Astrocyte (in vitro differentiated cells and primary cell): ENCODE data around the gene XPO1. TPM values are rescaled to one million over a fixed set of nuclear protein-coding genes. Genes with fewer than 3 reads are reported as not detected.
"Not testable (repeated sequence)": the region's sequence is repeated elsewhere in the genome, so short reads cannot be mapped to it uniquely, and the experiment has no call there.

Source experiments
- DNase-seq: peaks from one replicate; pipeline ENCODE4 v3.0.0-alpha.2; 2010; ENCODE audit warnings: low read depth
- FAIRE-seq: peaks from 2 replicates; lab custom pipeline; 2011; peaks lifted over from hg19 to GRCh38; lab: Jason Lieb, UNC
- H2AFZ ChIP-seq: 2 replicates; pipeline ENCODE4 v1.6.0; 2012; ENCODE audit warnings: low read depth, low read length, inconsistent platforms
- H3K27ac ChIP-seq: 2 replicates; pipeline ENCODE4 v1.5.1; 2011; ENCODE audit warnings: low read depth, low read length, inconsistent platforms
- H3K27me3 ChIP-seq: 2 replicates; pipeline ENCODE4 v1.6.0; 2011; ENCODE audit warnings: low read length, inconsistent platforms; ENCODE audit not compliant: insufficient read depth
- H3K36me3 ChIP-seq: 2 replicates; pipeline ENCODE4 v1.5.1; 2011; ENCODE audit warnings: low read length, inconsistent platforms; ENCODE audit not compliant: insufficient read depth
- H3K4me1 ChIP-seq: 2 replicates; pipeline ENCODE4 v1.5.1; 2011; ENCODE audit warnings: low read length, inconsistent platforms; ENCODE audit not compliant: insufficient read depth
- H3K4me2 ChIP-seq: 2 replicates; pipeline ENCODE4 v1.6.0; 2012; ENCODE audit warnings: low read length, inconsistent platforms
- H3K4me3 ChIP-seq: 2 replicates; pipeline ENCODE4 v1.5.1; 2011; ENCODE audit warnings: low read depth, mild to moderate bottlenecking, low read length, inconsistent platforms; ENCODE audit not compliant: insufficient read depth
- H3K79me2 ChIP-seq: 2 replicates; pipeline ENCODE4 v1.6.0; 2012; ENCODE audit warnings: mild to moderate bottlenecking, low read length, inconsistent platforms; ENCODE audit not compliant: insufficient read depth
- H3K9ac ChIP-seq: 2 replicates; pipeline ENCODE4 v1.6.0; 2012; ENCODE audit warnings: mild to moderate bottlenecking, low read length, inconsistent platforms
- H3K9me3 ChIP-seq: 2 replicates; pipeline ENCODE4 v1.5.1; 2012; ENCODE audit warnings: low read depth, mild to moderate bottlenecking, low read length, inconsistent platforms; ENCODE audit not compliant: insufficient read depth
- H4K20me1 ChIP-seq: 2 replicates; pipeline ENCODE4 v1.6.0; 2012; ENCODE audit warnings: low read length, inconsistent platforms; ENCODE audit not compliant: insufficient read depth
- H3K27ac Mint-ChIP-seq: one replicate; pipeline ENCODE4 v1.8.0; 2021; ENCODE audit warnings: mild to moderate bottlenecking, mixed read lengths; ENCODE audit not compliant: unreplicated experiment
- H3K27me3 Mint-ChIP-seq: one replicate; pipeline ENCODE4 v1.8.0; 2021; ENCODE audit warnings: low read depth, mixed read lengths; ENCODE audit not compliant: unreplicated experiment
- H3K36me3 Mint-ChIP-seq: one replicate; pipeline ENCODE4 v1.8.0; 2021; ENCODE audit warnings: low read depth, mixed read lengths; ENCODE audit not compliant: unreplicated experiment
- H3K4me1 Mint-ChIP-seq: one replicate; pipeline ENCODE4 v1.8.0; 2021; ENCODE audit warnings: low read depth, mixed read lengths; ENCODE audit not compliant: unreplicated experiment
- H3K4me3 Mint-ChIP-seq: one replicate; pipeline ENCODE4 v1.8.0; 2021; ENCODE audit warnings: mild to moderate bottlenecking, moderate library complexity, mixed read lengths; ENCODE audit not compliant: unreplicated experiment
- H3K9me3 Mint-ChIP-seq: one replicate; pipeline ENCODE4 v1.8.0; 2021; ENCODE audit warnings: mild to moderate bottlenecking, mixed read lengths; ENCODE audit not compliant: unreplicated experiment
- CTCF ChIP-seq: IDR thresholded peaks from 2 replicates; pipeline ENCODE4 v1.5.1; 2011; ENCODE audit warnings: low read depth, mild to moderate bottlenecking, inconsistent platforms, low read length, moderate library complexity; ENCODE audit not compliant: insufficient read depth
- EZH2 ChIP-seq: IDR thresholded peaks from 2 replicates; pipeline ENCODE4 v1.6.1; 2012; ENCODE audit warnings: mild to moderate bottlenecking, low read length, inconsistent platforms; ENCODE audit not compliant: insufficient read depth
- total RNA-seq: library from RNA; stranded (reverse); gene quantifications from 2 replicates; pipeline ENCODE4 v1.2.1, GENCODE V29; 2021

The XPO1 gene
- total RNA-seq, 1 donor from 2014 or later, result 128 TPM

- Mint-ChIP-seq H3K36me3 (peaks cover 4% of the 10 kb centered on the region), H3K4me1 (no peaks in the 10 kb centered on the region), H3K4me3 (no peak overlapping the region), H3K27ac (no peak overlapping the region), H3K9me3 (no peaks in the 10 kb centered on the region), H3K27me3 (no peaks in the 10 kb centered on the region)
- Histone ChIP-seq H3K27ac (no peak overlapping the region), H4K20me1 (peaks cover 76% of the 10 kb centered on the region), H2AFZ (no peak overlapping the region), H3K4me1 (no peaks in the 10 kb centered on the region), H3K36me3 (no peaks in the 10 kb centered on the region), H3K9ac (no peak overlapping the region), H3K9me3 (no peaks in the 10 kb centered on the region), H3K27me3 (no peaks in the 10 kb centered on the region), H3K4me3 (no peak overlapping the region), H3K79me2 (peaks cover 97% of the 10 kb centered on the region), H3K4me2 (no peak overlapping the region)
- TF ChIP-seq EZH2 (no peak), CTCF (no peak)
- FAIRE-seq, result no peak
- DNase-seq, result peak; percentile 46
These were observed 88.0 kb downstream of the XPO1 start for GRCh38 chr2:61450144-61450543.

GRCh38 chr2:61448229-61448628 is 89.9 kb downstream of the XPO1 start:
- Histone ChIP-seq H3K36me3 (no peaks in the 10 kb centered on the region), H3K4me1 (no peaks in the 10 kb centered on the region), H4K20me1 (peaks cover 76% of the 10 kb centered on the region), H3K4me2 (no peak overlapping the region), H3K4me3 (no peak overlapping the region), H3K9me3 (no peaks in the 10 kb centered on the region), H2AFZ (no peak overlapping the region), H3K27ac (no peak overlapping the region), H3K79me2 (peaks cover 97% of the 10 kb centered on the region), H3K9ac (no peak overlapping the region), H3K27me3 (no peaks in the 10 kb centered on the region)
- Mint-ChIP-seq H3K27me3 (no peaks in the 10 kb centered on the region), H3K9me3 (no peaks in the 10 kb centered on the region), H3K4me1 (no peaks in the 10 kb centered on the region), H3K4me3 (no peak overlapping the region), H3K27ac (no peak overlapping the region), H3K36me3 (peaks cover 9% of the 10 kb centered on the region)
- no peak for DNase-seq
- no peak for TF ChIP-seq CTCF
- FAIRE-seq, result no peak

- H2AFZ ChIP-seq, H3K36me3 Mint-ChIP-seq, FAIRE-seq, H3K9me3 Mint-ChIP-seq, H3K27me3 Mint-ChIP-seq, H3K9ac ChIP-seq, H3K36me3 ChIP-seq, H3K4me1 ChIP-seq, DNase-seq, H3K27ac ChIP-seq, H3K4me1 Mint-ChIP-seq, H3K9me3 ChIP-seq, H3K4me3 ChIP-seq, H3K27ac Mint-ChIP-seq, H3K4me2 ChIP-seq, H3K4me3 Mint-ChIP-seq, H3K27me3 ChIP-seq: not testable (repeated sequence)
- Histone ChIP-seq H4K20me1 (peaks cover 78% of the 10 kb centered on the region), H3K79me2 (peaks cover 97% of the 10 kb centered on the region)
These were observed 91.2 kb downstream of the XPO1 start for GRCh38 chr2:61446971-61447370.
